GM23248 (cell line): ENCODE results near the gene CCDC121.
"Not testable (repeated sequence)": the region's sequence is repeated elsewhere in the genome, so short reads cannot be mapped to it uniquely, and the experiment has no call there.

Experiments used
- EZH2 ChIP-seq: fragments of 200-600 bp; sonication (generic); IDR thresholded peaks from 2 replicates; pipeline ENCODE4 v1.6.1; 2018; ENCODE audit warnings: antibody characterized with exemption, mild to moderate bottlenecking; ENCODE audit not compliant: insufficient read depth, poor library complexity, severe bottlenecking
- EZH2phosphoT487 ChIP-seq: fragments of 200-600 bp; sonication (generic); IDR thresholded peaks from 2 replicates; pipeline ENCODE4 v1.6.1; 2018; ENCODE audit warnings: antibody characterized with exemption, moderate library complexity, mild to moderate bottlenecking, low read depth; ENCODE audit not compliant: insufficient read depth

DNA sequence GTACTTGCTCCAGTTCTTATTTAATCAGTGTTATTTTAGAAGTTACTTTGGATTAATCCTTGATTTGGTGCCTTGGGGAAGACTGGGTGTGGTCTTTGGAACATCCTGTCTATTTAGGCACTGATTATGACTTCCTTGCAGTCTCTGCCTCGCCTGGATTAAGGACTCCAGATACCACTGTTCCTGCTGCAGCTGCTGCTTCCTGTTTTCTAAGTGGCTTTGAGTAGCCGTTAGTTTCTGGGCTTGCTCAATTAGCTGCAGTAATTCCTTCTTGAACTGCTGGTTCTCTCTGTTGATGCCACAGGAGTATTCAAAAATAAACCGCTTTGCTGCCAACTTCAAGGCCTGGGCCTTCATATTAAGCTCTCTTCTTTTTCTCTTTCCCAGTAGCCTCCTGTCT lies 1.9 kb downstream of the CCDC121 start:
- TF ChIP-seq EZH2phosphoT487, EZH2: not testable (repeated sequence)
